OCI-LY3 (cell line): Measurements from ENCODE around the gene BCO1.

Experiments
- H2AFZ ChIP-seq: fragments of 200-600, 300-600 bp; shearing (Covaris generic); 2 replicates; pipeline ENCODE4 v1.6.0; 2014; ENCODE audit warnings: antibody characterized with exemption, low read depth, low read length
- H3K27ac ChIP-seq: fragments of 200-600, 300-600 bp; sonication (generic); 2 replicates; pipeline ENCODE4 v1.5.1; 2014; ENCODE audit warnings: mild to moderate bottlenecking, low read length, moderate library complexity, mixed read lengths
- H3K27me3 ChIP-seq: fragments of 200-600, 300-600 bp; sonication (generic); 2 replicates; pipeline ENCODE4 v1.6.1; 2014; ENCODE audit warnings: low read depth, low read length, mixed read lengths
- H3K36me3 ChIP-seq: fragments of 200-600, 300-600 bp; sonication (generic); replicated peaks from 2 replicates; pipeline ENCODE3; 2014; ENCODE audit warnings: low read depth, low read length, mixed read lengths
- H3K4me1 ChIP-seq: fragments of 300-600, 200-600 bp; sonication (generic); 2 replicates; pipeline ENCODE4 v1.6.1; 2014; ENCODE audit warnings: low read length, mixed read lengths
- H3K4me2 ChIP-seq: fragments of 200-600, 300-600 bp; sonication (generic); 2 replicates; pipeline ENCODE4 v1.6.1; 2014; ENCODE audit warnings: low read length, mixed read lengths
- H3K4me3 ChIP-seq: fragments of 300-600, 200-600 bp; sonication (generic); 2 replicates; pipeline ENCODE4 v1.5.1; 2014; ENCODE audit warnings: antibody characterized with exemption, mild to moderate bottlenecking, low read length, moderate library complexity
- H3K79me2 ChIP-seq: fragments of 300-600, 200-600 bp; shearing (Covaris generic); 2 replicates; pipeline ENCODE4 v1.6.1; 2014; ENCODE audit warnings: mild to moderate bottlenecking, low read length, mixed read lengths
- H3K9ac ChIP-seq: fragments of 300-600, 200-600 bp; shearing (Covaris generic); 2 replicates; pipeline ENCODE4 v1.6.0; 2014; ENCODE audit warnings: mild to moderate bottlenecking, low read length, moderate library complexity
- H3K9me3 ChIP-seq: fragments of 200-600, 300-600 bp; shearing (Covaris generic); 2 replicates; pipeline ENCODE4 v1.6.1; 2014; ENCODE audit warnings: low read length, mixed read lengths; ENCODE audit not compliant: insufficient read depth
- H4K20me1 ChIP-seq: fragments of 200-600, 300-600 bp; sonication (generic); 2 replicates; pipeline ENCODE4 v1.6.1; 2016; ENCODE audit warnings: low read length, mixed read lengths; ENCODE audit not compliant: insufficient read depth
- CTCF ChIP-seq: fragments of 200-600, 300-600 bp; sonication (generic); IDR thresholded peaks from 2 replicates; pipeline ENCODE4 v1.5.1; 2014; ENCODE audit warnings: antibody characterized with exemption, low read length, low read depth
- EZH2phosphoT487 ChIP-seq: fragments of 200-600 bp; shearing (Covaris generic); IDR thresholded peaks from 2 replicates; pipeline ENCODE4 v1.6.1; 2018; ENCODE audit warnings: antibody characterized with exemption, mixed run types, low read depth

Gene BCO1

GRCh38 chr16:81195885-81196534, 42.5 kb upstream of the BCO1 start:
- no peak overlapping the region for H3K4me3 ChIP-seq
- H3K79me2 ChIP-seq, result no peaks in the 10 kb centered on the region
- H3K4me2 ChIP-seq, result no peak overlapping the region
- peaks cover 37% of the 10 kb centered on the region for H3K27me3 ChIP-seq
- H3K4me1 ChIP-seq, result no peaks in the 10 kb centered on the region
- no peak overlapping the region for H3K9ac ChIP-seq
- H3K36me3 ChIP-seq, result no peaks in the 10 kb centered on the region
- no peak overlapping the region for H2AFZ ChIP-seq
- no peak for TF ChIP-seq EZH2phosphoT487
- H3K9me3 ChIP-seq, result no peaks in the 10 kb centered on the region
- H3K27ac ChIP-seq, result no peak overlapping the region
- no peaks in the 10 kb centered on the region for H4K20me1 ChIP-seq

GRCh38 chr16:81198635-81199034, 39.9 kb upstream of the BCO1 start:
- H3K4me3 ChIP-seq, result no peak overlapping the region
- H3K36me3 ChIP-seq, result no peaks in the 10 kb centered on the region
- H3K9me3 ChIP-seq, result no peaks in the 10 kb centered on the region
- H3K79me2 ChIP-seq, result no peaks in the 10 kb centered on the region
- H4K20me1 ChIP-seq, result no peaks in the 10 kb centered on the region
- no peak overlapping the region for H3K27ac ChIP-seq
- H3K4me2 ChIP-seq, result no peak overlapping the region
- H3K9ac ChIP-seq, result no peak overlapping the region
- H3K4me1 ChIP-seq, result no peaks in the 10 kb centered on the region
- H2AFZ ChIP-seq, result no peak overlapping the region
- H3K27me3 ChIP-seq, result peaks cover 30% of the 10 kb centered on the region
- TF ChIP-seq CTCF (peak; percentile 4; the same call in 1 of the 2 replicates), EZH2phosphoT487 (no peak)

GRCh38 chr16:81201267-81201666, 37.2 kb upstream of the BCO1 start:
- Histone ChIP-seq H3K4me2 (no peak overlapping the region), H3K9me3 (no peaks in the 10 kb centered on the region), H3K4me3 (no peak overlapping the region), H3K27ac (no peak overlapping the region), H2AFZ (no peak overlapping the region), H4K20me1 (no peaks in the 10 kb centered on the region), H3K9ac (no peak overlapping the region), H3K79me2 (no peaks in the 10 kb centered on the region), H3K27me3 (peaks cover 25% of the 10 kb centered on the region), H3K4me1 (no peaks in the 10 kb centered on the region), H3K36me3 (no peaks in the 10 kb centered on the region)
- TF ChIP-seq EZH2phosphoT487, result no peak
- no peak for TF ChIP-seq CTCF

GRCh38 chr16:81204798-81205680, 33.5 kb upstream of the BCO1 start:
- TF ChIP-seq EZH2phosphoT487, result no peak
- TF ChIP-seq CTCF, result peak; percentile 71
- peaks cover 16% of the 10 kb centered on the region for H3K27me3 ChIP-seq
- H4K20me1 ChIP-seq, result no peaks in the 10 kb centered on the region
- H2AFZ ChIP-seq, result no peak overlapping the region
- peak overlapping the region; percentile 16; the same call in 1 of the 2 replicates for H3K4me2 ChIP-seq
- H3K9me3 ChIP-seq, result no peaks in the 10 kb centered on the region
- no peak overlapping the region for H3K27ac ChIP-seq
- H3K4me3 ChIP-seq, result no peak overlapping the region
- H3K4me1 ChIP-seq, result no peaks in the 10 kb centered on the region
- H3K36me3 ChIP-seq, result no peaks in the 10 kb centered on the region
- no peak overlapping the region for H3K9ac ChIP-seq
- H3K79me2 ChIP-seq, result no peaks in the 10 kb centered on the region
